HG02938 (cell line): ENCODE data around the gene BRCA2.
"Not testable (repeated sequence)": the region's sequence is repeated elsewhere in the genome, so short reads cannot be mapped to it uniquely, and the experiment has no call there.

Source experiments
- ATAC-seq: cut with Tn5 transposase; IDR thresholded peaks from one replicate; pipeline ENCODE4 v1.9.1; 2021; ENCODE audit warnings: mild to moderate bottlenecking, moderate library complexity; ENCODE audit not compliant: unreplicated experiment

Gene BRCA2

GRCh38 chr13:32309312-32310133 is 5.8 kb upstream of the BRCA2 start:
- peak; percentile 8 for ATAC-seq

DNA sequence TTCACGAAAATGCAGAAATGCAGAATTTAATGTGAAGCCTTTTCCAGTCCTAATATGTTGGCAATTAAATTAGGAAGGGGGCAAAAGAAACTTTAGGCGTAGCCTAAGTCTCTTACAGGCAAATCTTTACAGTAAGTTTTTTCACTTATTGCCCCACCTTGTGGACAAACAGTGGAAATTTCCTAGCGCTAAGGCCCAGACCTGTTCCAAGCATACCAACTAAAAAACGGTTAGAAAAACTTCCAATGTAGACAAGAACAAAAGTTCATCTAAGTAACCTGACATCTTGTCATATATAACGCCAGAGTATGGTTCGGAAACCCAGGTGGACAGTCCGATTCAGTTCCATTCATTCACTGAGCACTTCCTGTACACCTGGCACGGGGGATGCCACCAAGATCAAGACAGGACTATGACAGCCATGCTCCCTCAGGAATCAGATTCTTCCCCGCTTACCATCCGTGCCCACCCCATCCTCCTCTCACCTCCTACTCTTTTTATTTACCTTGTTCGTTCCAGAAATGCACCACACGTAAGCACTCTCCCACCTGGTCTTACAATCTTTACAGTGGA is 5.1 kb upstream of the BRCA2 start:
- peak; percentile 63 for ATAC-seq

DNA sequence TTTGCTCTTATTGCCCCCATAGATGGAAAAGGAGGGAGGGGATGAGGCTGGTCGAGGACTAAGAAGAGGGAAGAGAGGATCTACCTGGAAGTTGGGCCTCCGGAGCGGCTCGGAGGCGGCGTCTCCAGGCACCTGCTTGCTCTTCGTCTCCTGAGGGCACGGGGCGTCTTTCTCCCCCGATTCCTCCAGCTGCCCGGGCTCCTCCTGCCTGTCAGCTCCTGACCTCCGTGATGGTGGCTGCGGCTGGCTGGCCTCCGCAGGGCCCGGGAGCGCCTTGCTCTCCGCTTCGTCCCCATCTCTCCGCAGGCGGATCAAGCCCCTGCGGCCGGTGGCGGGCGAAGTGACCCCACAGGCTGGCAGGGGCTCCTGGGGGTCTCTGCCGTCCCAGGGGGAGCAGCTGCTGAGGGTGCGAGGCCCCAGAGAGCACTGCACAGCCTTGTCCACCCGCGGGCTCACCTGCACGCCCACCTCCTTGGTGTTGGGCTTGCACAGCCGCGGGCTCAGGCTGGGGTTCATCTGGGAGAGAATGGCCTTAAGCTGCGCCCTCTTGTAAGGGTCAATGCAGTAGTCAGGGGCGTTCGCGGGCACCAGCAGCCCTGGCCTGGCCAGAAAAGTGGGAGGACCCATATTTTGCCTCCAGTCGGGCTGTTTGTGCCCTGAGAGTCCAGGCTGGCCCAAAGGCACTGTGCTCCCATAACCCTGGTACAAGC is 4.0 kb upstream of the BRCA2 start:
- no peak for ATAC-seq

DNA sequence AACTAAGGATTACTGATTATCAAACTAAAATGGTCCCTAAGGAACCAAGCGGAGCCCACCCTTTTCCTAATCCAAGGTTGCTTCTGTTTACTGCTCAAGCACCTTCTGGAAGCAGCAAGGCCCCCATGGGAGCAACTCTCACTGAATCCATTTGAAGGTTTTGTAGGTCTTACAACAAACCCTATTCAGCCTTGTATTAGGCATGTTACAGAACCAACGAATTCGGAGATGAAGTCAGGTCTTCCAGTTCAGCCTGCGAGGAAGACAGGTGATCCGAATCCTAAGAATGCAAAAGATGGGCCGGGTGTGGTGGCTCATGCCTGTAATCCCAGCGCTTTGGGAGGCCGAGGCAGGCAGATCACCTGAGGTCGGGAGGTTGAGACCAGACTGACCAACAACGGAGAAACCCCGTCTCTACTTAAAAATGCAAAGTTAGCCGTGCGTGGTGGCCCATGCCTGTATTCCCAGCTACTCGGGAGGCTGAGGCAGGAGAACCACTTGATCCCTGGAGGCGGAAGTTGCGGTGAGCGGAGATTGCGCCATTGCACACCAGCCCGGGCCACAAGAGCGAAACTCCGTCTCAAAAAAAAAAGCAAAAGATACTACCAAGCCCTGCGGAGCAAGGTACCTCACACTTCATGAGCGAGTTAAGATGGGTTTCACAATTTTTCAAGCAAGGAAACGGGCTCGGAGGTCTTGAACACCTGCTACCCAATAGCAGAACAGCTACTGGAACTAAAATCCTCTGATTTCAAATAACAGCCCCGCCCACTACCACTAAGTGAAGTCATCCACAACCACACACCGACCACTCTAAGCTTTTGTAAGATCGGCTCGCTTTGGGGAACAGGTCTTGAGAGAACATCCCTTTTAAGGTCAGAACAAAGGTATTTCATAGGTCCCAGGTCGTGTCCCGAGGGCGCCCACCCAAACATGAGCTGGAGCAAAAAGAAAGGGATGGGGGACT is 754 bp upstream of the BRCA2 start:
- peak; percentile 31 for ATAC-seq

- peak; percentile 51 for ATAC-seq
These were observed 676 bp downstream of the BRCA2 start for GRCh38 chr13:32316028-32316339.

DNA sequence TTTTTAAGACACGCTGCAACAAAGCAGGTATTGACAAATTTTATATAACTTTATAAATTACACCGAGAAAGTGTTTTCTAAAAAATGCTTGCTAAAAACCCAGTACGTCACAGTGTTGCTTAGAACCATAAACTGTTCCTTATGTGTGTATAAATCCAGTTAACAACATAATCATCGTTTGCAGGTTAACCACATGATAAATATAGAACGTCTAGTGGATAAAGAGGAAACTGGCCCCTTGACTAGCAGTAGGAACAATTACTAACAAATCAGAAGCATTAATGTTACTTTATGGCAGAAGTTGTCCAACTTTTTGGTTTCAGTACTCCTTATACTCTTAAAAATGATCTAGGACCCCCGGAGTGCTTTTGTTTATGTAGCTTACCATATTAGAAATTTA is 1.2 kb downstream of the BRCA2 start:
- ATAC-seq = no peak

- no peak for ATAC-seq
These were observed 2.6 kb downstream of the BRCA2 start for GRCh38 chr13:32317716-32318465.

DNA sequence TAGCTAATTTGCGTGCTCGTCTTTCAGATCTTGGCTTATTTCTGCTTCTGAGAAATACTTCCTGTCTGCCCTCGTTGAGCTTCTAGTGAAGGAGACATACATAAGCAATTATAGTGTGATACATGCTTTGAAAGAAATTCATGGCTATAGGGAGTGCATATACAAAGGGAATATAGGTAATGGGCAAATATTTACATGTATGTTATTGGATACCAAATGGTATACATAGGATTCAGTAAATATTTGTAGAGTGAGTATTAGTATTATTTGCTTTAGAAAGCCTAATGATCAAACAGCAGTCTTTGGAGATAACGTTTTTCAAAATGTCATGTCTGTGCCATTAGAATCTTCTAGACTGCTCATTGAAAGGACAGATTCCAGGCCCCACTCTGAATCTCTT is 5.2 kb downstream of the BRCA2 start:
- no peak for ATAC-seq

DNA sequence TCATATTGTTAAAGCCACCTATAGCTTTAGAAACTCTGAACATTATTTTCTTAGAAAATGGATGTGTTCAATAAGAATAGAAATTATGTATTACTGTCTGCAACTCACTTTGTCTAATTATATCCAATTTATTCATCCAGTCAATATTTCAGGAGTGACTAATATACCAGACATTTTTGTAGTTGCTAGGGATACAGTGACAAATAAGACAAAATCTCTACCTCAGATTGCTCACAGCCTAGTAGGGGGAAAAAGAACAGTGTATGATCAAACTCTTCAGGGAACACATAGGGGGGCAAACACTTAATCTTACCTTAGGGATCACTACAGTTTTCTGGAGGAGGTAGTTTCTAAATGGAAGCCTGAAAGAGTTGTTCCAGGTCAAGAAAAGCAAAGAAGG is 8.6 kb downstream of the BRCA2 start:
- no peak for ATAC-seq

- no peak for ATAC-seq
These were observed 15.1 kb downstream of the BRCA2 start for GRCh38 chr13:32330441-32330840.

- ATAC-seq = no peak
These were observed 19.4 kb downstream of the BRCA2 start for GRCh38 chr13:32334671-32335070.

GRCh38 chr13:32340914-32341313 is 25.6 kb downstream of the BRCA2 start:
- no peak for ATAC-seq

DNA sequence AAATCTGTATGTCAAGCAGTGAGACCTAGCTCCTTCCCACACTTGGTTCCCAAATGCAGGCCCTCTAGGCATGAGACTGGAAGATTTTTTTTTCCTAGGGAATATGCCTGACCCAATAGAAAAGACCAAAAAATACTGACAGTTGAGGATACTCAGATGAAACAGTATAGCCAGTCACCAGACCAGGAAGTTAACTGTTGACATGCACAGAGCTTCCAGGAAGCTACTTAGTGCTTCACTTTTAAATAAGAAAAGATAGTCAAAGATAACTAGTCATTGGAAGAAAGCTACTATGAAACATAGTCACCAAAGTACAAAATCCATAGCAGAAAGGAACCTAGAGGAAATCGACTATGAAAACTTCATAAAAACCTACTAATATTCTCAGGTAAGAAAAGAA is 32.3 kb downstream of the BRCA2 start:
- no peak for ATAC-seq

GRCh38 chr13:32350839-32351441 is 35.6 kb downstream of the BRCA2 start:
- not testable (repeated sequence) for ATAC-seq

DNA sequence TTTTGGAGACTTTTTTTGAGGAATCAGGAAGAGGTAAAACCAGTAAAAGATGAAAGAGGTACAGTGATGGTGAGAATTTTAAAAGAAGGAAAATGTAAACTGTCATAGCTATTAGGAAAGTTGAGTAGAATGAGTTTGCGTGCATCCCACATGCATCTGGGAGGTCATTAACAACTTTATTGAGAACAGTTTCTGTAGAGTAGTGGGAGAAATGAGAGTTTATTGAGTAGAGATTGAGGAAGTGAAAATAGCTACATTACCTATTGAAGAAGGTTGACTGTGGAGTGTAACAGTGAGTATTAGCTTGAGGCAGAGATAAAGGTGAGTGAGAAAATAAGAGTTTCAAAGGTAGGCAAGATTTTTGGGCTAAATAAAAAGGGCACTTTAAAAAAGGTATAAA is 38.7 kb downstream of the BRCA2 start:
- ATAC-seq = peak; percentile 75

GRCh38 chr13:32355935-32356334 is 40.6 kb downstream of the BRCA2 start:
- ATAC-seq = not testable (repeated sequence)

GRCh38 chr13:32362574-32362973 is 47.3 kb downstream of the BRCA2 start:
- ATAC-seq = no peak

GRCh38 chr13:32370805-32371204 is 55.5 kb downstream of the BRCA2 start:
- ATAC-seq = no peak

DNA sequence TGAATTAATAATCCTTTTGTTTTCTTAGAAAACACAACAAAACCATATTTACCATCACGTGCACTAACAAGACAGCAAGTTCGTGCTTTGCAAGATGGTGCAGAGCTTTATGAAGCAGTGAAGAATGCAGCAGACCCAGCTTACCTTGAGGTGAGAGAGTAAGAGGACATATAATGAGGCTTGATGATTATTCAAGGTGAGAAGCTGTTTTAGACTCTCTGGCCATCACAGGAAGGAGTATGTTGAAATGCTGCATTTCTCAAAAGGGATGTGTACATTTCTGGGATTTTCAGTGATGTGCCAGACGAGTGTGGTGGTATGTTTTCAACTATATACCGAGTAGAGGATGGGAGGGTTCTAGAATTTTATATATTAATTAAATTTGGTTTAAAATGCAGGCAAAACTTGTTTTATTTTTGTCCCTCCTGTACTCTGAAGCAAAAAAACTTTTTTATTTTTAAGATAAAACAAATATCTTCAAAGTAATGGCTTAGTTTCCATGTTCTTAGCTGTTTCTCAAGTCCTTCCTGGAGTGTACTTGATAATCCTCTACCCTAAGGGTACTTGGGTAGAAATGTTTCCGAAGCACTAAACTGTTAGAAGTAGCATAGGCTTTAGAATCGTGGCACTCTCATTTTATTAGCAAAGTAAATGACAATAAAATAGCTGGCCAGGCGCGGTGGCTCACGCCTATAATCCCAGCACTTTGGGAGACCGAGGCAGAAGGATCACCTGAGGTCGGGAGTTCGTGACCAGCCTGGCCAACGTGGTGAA is 61.5 kb downstream of the BRCA2 start:
- ATAC-seq = no peak
